Measurements from ENCODE around the gene PANK4. TPM values are rescaled to one million over a fixed set of nuclear protein-coding genes. Genes with fewer than 3 reads are reported as not detected.

PANK4 gene
- total RNA-seq, 1 experiment from 2014 or later = 32.2 TPM

DNA sequence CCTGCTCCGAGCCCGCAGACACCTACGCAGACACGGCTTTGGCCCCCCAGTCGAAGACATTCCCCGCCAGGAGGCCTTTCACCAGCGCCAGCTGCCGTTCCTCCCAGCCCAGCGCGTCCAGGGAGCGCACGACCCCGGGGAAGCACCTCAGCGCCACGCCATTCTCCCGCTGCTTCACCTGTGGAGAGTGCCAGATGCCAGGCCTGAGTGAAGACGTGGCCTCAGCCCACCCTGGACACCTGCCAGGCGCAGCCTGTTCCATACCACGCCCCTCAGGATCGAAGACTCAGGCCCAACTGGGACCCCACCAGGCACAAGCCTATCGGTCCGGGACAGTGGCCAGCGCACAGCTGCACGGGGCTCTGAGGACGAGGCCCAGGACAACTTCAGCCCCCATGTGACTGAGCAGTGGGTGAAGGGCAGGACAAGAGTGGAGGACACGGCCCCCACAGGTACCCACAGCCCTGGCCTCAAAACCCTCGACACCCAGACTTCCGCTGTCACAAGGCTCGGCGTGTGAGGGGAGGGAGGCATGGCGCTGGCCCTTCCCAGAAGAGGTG, 13.5 kb downstream of the PANK4 start:
- Histone ChIP-seq H3K18ac (ENCODE audit: insufficient read length, low read depth, low read length) (no peak overlapping the region), H3K79me2 (ENCODE audit: insufficient read depth, low read length) (no peaks in the 10 kb centered on the region), H3K27me3 (ENCODE audit: insufficient read depth, low read length) (no peaks in the 10 kb centered on the region), H2BK5ac (ENCODE audit: insufficient read length, low read length) (no peak overlapping the region), H4K5ac (ENCODE audit: insufficient read length, low read depth, low read length) (no peak overlapping the region), H3K4me1 (ENCODE audit: insufficient read depth, low read length) (no peaks in the 10 kb centered on the region), H3K79me1 (ENCODE audit: insufficient read depth, low read depth, low read length, poor library complexity, severe bottlenecking) (no peaks in the 10 kb centered on the region), H2BK120ac (ENCODE audit: low read depth, low read length, poor library complexity, severe bottlenecking) (no peak overlapping the region), H3T11ph (ENCODE audit: low read length) (no peak overlapping the region), H3K4ac (ENCODE audit: low read depth, low read length) (no peak overlapping the region), H2BK12ac (ENCODE audit: insufficient read length, low read depth, low read length) (no peak overlapping the region), H4K20me1 (ENCODE audit: control insufficient read depth, insufficient read depth, insufficient read length) (peaks cover 3% of the 10 kb centered on the region), H2AK5ac (ENCODE audit: insufficient read length, low read length) (no peak overlapping the region), H4K91ac (ENCODE audit: insufficient read length, low read depth, low read length) (no peak overlapping the region), H4K8ac (replicated peaks; ENCODE audit: insufficient read length, low read depth, low read length) (no peak overlapping the region), H3K27ac (ENCODE audit: insufficient read length, low read depth, low read length) (no peak overlapping the region), H3K23ac (ENCODE audit: insufficient read length, low read depth, low read length) (no peak overlapping the region), H3K14ac (ENCODE audit: insufficient read depth, low read length) (no peak overlapping the region), H3K56ac (ENCODE audit: insufficient read length, low read depth, low read length) (no peak overlapping the region), H2BK15ac (ENCODE audit: low read depth, low read length) (no peak overlapping the region), H3K4me2 (ENCODE audit: insufficient read depth, insufficient read length, low read length) (no peak overlapping the region), H3K9ac (ENCODE audit: extremely low read depth, insufficient read length, low read length) (no peak overlapping the region), H2AFZ (ENCODE audit: low read length) (no peak overlapping the region), H3K23me2 (ENCODE audit: insufficient read length, low read depth, low read length, poor library complexity, severe bottlenecking) (no peaks in the 10 kb centered on the region), H2BK20ac (ENCODE audit: low read depth, low read length, poor library complexity, severe bottlenecking) (no peak overlapping the region), H3K9me3 (ENCODE audit: control insufficient read depth, low read depth, low read length) (no peaks in the 10 kb centered on the region)
- no peak for DNase-seq
- no peaks in the 10 kb centered on the region for H3K27me3 Mint-ChIP-seq (ENCODE audit: low read depth)
- no CpG with 5 or more reads among the region's 31 CpGs for WGBS (ENCODE audit: extremely low coverage, insufficient read length, low lambda C conversion rate)
- no peak overlapping the region for H3K4me3 Mint-ChIP-seq
- no peak overlapping the region for H3K27ac Mint-ChIP-seq
- no peaks in the 10 kb centered on the region for H3K9me3 Mint-ChIP-seq
- no peaks in the 10 kb centered on the region for H3K4me1 Mint-ChIP-seq
- TF ChIP-seq, protein P1, sequence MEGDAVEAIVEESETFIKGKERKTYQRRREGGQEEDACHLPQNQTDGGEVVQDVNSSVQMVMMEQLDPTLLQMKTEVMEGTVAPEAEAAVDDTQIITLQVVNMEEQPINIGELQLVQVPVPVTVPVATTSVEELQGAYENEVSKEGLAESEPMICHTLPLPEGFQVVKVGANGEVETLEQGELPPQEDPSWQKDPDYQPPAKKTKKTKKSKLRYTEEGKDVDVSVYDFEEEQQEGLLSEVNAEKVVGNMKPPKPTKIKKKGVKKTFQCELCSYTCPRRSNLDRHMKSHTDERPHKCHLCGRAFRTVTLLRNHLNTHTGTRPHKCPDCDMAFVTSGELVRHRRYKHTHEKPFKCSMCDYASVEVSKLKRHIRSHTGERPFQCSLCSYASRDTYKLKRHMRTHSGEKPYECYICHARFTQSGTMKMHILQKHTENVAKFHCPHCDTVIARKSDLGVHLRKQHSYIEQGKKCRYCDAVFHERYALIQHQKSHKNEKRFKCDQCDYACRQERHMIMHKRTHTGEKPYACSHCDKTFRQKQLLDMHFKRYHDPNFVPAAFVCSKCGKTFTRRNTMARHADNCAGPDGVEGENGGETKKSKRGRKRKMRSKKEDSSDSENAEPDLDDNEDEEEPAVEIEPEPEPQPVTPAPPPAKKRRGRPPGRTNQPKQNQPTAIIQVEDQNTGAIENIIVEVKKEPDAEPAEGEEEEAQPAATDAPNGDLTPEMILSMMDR (conservative IDR thresholded peaks at IDR 0.05) = no peak
- H3K36me3 Mint-ChIP-seq (ENCODE audit: insufficient read depth in 1 of 3, low read depth in 3 of 3) = peaks cover 17 to 59% (median 54%) of the 10 kb centered on the region in 3 experiments; a peak in 6 of 7 replicates
